ENCODE data around the gene SORT1. TPM values are rescaled to one million over a fixed set of nuclear protein-coding genes. Genes with fewer than 3 reads are reported as not detected.

Gene SORT1
- polyA plus RNA-seq, 2 donors = 25.3 to 34.9 TPM

DNA sequence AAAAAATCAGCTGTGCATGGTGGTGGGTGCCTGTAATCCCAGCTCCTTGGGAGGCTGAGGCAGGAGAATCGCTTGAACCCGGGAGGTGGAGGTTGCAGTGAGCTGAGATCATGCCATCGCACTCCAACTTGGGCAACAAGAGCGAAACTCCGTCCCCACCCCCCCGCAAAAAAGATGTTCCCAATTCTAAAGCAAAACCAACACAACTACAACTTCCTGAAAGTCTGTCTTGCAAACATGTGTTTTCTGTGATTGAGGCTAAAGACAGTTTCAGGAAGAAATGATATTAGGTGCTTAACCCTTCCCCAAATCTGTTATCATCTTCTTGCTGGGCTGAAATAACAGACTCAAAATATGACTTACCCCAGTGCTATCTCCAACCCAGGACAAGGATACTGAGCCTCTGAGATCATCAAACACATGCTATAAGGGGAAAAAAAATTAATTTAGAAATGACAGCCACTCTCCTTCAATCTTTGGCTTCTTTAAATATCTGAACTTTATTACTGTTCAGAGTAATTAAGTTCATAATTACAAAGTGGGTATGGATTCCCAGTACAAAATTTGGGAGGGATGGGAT lies 28.5 kb downstream of the SORT1 start:
- peak overlapping the region; percentile 7 to 54 for H3K27ac ChIP-seq (ENCODE audit: low read depth in 2 of 2, low read length in 1 of 2)
- H3K4me3 ChIP-seq (ENCODE audit: low read depth in 1 of 2, low read length in 2 of 2) = no peak overlapping the region
- no peaks in the 10 kb centered on the region for H3K9me3 ChIP-seq (ENCODE audit: control insufficient read depth in 2 of 2, insufficient read depth in 1 of 2, low read depth in 1 of 2, low read length in 1 of 2)
- no peaks in the 10 kb centered on the region for H3K4me1 ChIP-seq (ENCODE audit: control insufficient read depth in 2 of 2, insufficient read depth in 2 of 2, low read length in 1 of 2)
- H3K36me3 ChIP-seq (ENCODE audit: control insufficient read depth in 2 of 2, insufficient read depth in 2 of 2, low read length in 1 of 2) = peaks cover 0 to 4% of the 10 kb centered on the region in 2 donors
- 87 to 88% methylated on average over 6 of the region's 6 CpGs for WGBS, 2 donors
- H3K27me3 ChIP-seq (ENCODE audit: control insufficient read depth in 1 of 2, insufficient read depth in 2 of 2, low read length in 2 of 2) = no peaks in the 10 kb centered on the region

DNA sequence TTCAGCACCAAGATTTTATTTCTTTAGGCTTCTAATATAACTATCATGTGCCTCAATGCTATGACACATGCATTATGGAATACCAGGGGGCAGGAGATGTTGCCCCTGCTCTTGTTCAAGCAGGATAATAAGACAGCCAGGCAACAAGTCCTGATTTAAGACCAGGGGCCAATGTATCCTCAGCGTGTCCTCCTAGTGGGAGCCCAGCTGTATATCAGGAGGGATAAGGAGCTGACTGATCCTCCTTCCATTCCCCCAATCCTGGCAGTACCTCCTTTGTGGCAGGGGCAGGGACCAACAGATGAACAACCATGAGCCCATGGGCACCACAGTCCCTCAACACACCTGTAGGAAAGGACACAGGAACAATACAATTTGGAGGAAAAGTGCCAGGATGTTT lies 29.3 kb downstream of the SORT1 start:
- no peak overlapping the region for H3K27ac ChIP-seq (ENCODE audit: low read depth in 2 of 2, low read length in 1 of 2)
- 87 to 100% methylated on average over 1 of the region's 1 CpG for WGBS, 2 donors

DNA sequence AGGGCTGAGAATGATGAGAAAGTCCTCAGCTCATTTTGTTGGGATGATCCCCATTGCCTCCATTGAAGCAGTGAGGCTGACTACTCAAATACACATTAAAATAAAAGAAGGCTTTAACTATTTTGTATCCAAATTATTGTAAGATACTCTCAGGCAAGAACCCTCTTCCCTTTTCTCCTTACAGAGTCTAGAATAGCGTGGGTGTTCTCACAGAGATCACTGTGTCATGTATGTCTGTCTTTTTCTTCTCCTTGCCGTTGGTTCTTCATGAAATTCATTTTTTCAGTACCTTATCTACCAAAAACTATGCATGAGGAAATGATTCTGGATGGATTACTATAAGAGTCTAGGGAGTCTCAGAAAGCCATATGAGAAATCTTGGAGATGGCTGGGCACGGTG lies 30.1 kb downstream of the SORT1 start:
- WGBS, 2 donors = 91 to 97% methylated on average over 3 of the region's 3 CpGs
- Histone ChIP-seq H3K9me3 (ENCODE audit: control insufficient read depth in 2 of 2, insufficient read depth in 1 of 2, low read depth in 1 of 2, low read length in 1 of 2) (no peaks in the 10 kb centered on the region), H3K4me1 (ENCODE audit: control insufficient read depth in 2 of 2, insufficient read depth in 2 of 2, low read length in 1 of 2) (no peaks in the 10 kb centered on the region), H3K36me3 (ENCODE audit: control insufficient read depth in 2 of 2, insufficient read depth in 2 of 2, low read length in 1 of 2) (peaks cover 0 to 4% of the 10 kb centered on the region in 2 donors), H3K27me3 (ENCODE audit: control insufficient read depth in 1 of 2, insufficient read depth in 2 of 2, low read length in 2 of 2) (no peaks in the 10 kb centered on the region), H3K27ac (ENCODE audit: low read depth in 2 of 2, low read length in 1 of 2) (no peak overlapping the region), H3K4me3 (ENCODE audit: low read depth in 1 of 2, low read length in 2 of 2) (no peak overlapping the region)

More for the DNA sequence above, 29.3 kb downstream of the SORT1 start:
- peaks cover 0 to 4% of the 10 kb centered on the region in 2 donors for H3K36me3 ChIP-seq (ENCODE audit: control insufficient read depth in 2 of 2, insufficient read depth in 2 of 2, low read length in 1 of 2)
- H3K4me3 ChIP-seq (ENCODE audit: low read depth in 1 of 2, low read length in 2 of 2) = no peak overlapping the region
- no peaks in the 10 kb centered on the region for H3K9me3 ChIP-seq (ENCODE audit: control insufficient read depth in 2 of 2, insufficient read depth in 1 of 2, low read depth in 1 of 2, low read length in 1 of 2)
- no peaks in the 10 kb centered on the region for H3K27me3 ChIP-seq (ENCODE audit: control insufficient read depth in 1 of 2, insufficient read depth in 2 of 2, low read length in 2 of 2)
- no peaks in the 10 kb centered on the region for H3K4me1 ChIP-seq (ENCODE audit: control insufficient read depth in 2 of 2, insufficient read depth in 2 of 2, low read length in 1 of 2)

DNA sequence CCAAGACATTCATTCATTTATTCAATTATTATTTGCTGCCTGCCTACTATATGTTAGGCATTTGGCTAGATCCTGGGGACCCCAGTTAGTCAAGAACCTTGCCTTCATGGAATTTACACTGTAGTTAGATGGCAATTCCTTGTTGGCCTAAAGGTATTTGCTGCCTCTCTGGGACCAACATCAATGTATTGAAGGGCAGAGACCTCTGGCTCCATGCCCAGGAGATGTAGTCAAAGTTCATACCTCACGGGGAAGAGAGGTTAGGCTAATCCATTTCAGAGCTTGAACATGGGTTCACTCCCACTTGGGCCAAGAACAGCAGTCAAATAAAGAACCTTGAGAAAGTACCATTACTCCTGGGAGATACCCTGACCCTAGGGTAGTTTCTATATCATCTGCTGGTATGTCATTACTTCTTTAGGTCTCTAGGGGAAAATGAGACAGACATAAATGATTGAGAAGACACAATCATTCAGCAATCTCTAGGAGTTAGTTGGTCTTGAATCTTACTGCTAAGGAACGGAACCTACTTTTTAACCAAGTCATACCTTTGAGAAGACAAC lies 32.0 kb downstream of the SORT1 start:
- Histone ChIP-seq H3K36me3 (ENCODE audit: control insufficient read depth in 2 of 2, insufficient read depth in 2 of 2, low read length in 1 of 2) (peaks cover 0 to 4% of the 10 kb centered on the region in 2 donors), H3K4me3 (ENCODE audit: low read depth in 1 of 2, low read length in 2 of 2) (no peak overlapping the region), H3K27me3 (ENCODE audit: control insufficient read depth in 1 of 2, insufficient read depth in 2 of 2, low read length in 2 of 2) (no peaks in the 10 kb centered on the region), H3K27ac (ENCODE audit: low read depth in 2 of 2, low read length in 1 of 2) (no peak overlapping the region), H3K4me1 (ENCODE audit: control insufficient read depth in 2 of 2, insufficient read depth in 2 of 2, low read length in 1 of 2) (no peaks in the 10 kb centered on the region), H3K9me3 (ENCODE audit: control insufficient read depth in 2 of 2, insufficient read depth in 1 of 2, low read depth in 1 of 2, low read length in 1 of 2) (no peaks in the 10 kb centered on the region)
- WGBS, 2 donors = 74 to 80% methylated on average over 2 of the region's 2 CpGs

DNA sequence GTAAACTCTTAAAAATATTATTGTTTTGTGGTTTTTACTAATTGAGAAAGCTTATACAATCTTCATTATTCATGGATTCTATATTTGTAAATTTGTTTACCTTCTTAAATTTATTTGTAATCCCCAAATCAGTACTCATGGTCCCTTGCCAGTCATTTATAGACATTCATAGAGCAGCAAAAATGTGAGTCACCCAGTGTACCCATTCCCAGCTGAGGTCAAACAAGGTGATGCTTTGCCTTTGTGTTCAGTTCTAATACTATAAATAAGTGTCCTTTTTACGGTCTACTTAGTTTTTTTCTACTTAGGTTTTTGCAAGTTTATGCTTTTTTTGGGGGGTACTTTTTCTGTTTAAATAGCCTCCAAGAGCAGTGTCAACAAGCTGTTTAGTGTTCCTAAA lies 36.1 kb downstream of the SORT1 start:
- no peaks in the 10 kb centered on the region for H3K27me3 ChIP-seq (ENCODE audit: control insufficient read depth in 1 of 2, insufficient read depth in 2 of 2, low read length in 2 of 2)
- H3K27ac ChIP-seq (ENCODE audit: low read depth in 2 of 2, low read length in 1 of 2) = no peak overlapping the region
- H3K9me3 ChIP-seq (ENCODE audit: control insufficient read depth in 2 of 2, insufficient read depth in 1 of 2, low read depth in 1 of 2, low read length in 1 of 2) = no peaks in the 10 kb centered on the region
- peaks cover 0 to 3% of the 10 kb centered on the region in 2 donors for H3K36me3 ChIP-seq (ENCODE audit: control insufficient read depth in 2 of 2, insufficient read depth in 2 of 2, low read length in 1 of 2)
- H3K4me3 ChIP-seq (ENCODE audit: low read depth in 1 of 2, low read length in 2 of 2) = no peak overlapping the region
- H3K4me1 ChIP-seq (ENCODE audit: control insufficient read depth in 2 of 2, insufficient read depth in 2 of 2, low read length in 1 of 2) = no peaks in the 10 kb centered on the region
- WGBS, 2 donors = 54 to 71% methylated on average over 1 of the region's 1 CpG

DNA sequence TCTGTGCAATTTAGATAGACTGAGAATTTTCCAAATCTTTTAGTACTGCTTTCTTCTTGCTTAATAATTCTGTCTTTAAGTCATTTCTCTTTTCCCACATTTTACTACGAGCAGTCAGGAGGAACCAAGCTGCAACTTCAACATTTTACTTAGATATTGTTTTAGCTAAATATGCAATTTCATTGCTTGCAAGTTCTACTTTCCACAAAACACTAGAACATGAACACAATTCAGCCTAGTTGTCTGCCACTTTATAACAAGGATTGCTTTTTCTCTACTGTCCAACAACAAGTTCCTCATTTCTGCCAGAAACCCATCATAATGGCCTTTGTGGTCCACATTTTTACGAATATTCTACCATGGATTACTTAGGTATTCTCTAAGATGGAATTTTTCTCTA lies 36.6 kb downstream of the SORT1 start:
- H3K4me3 ChIP-seq (ENCODE audit: low read depth in 1 of 2, low read length in 2 of 2) = no peak overlapping the region
- no peaks in the 10 kb centered on the region for H3K36me3 ChIP-seq (ENCODE audit: control insufficient read depth in 2 of 2, insufficient read depth in 2 of 2, low read length in 1 of 2)
- WGBS, 2 donors = 88 to 89% methylated on average over 2 of the region's 2 CpGs

DNA sequence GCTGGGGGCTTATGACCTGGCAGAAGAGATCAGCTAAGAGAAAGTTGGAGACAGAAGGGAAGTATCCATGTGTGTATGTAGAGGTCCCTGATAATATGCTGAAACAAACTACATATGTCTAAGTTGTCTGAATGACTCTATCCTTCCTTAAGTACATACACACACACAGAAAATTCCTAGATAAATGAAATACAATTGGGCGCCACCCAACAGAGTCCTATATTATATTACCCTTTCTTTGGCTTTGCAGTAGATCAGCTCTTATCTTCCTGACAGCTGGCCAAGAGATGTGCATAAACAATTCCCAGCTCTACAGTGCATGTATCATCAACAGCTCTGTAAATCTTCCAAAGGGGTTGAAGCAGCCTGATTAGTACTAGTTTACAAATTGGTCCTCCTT lies 40.1 kb downstream of the SORT1 start:
- H3K9me3 ChIP-seq (ENCODE audit: control insufficient read depth in 2 of 2, insufficient read depth in 1 of 2, low read depth in 1 of 2, low read length in 1 of 2) = no peaks in the 10 kb centered on the region
- H3K27ac ChIP-seq (ENCODE audit: low read depth in 2 of 2, low read length in 1 of 2) = no peak overlapping the region
- peaks cover 0 to 2% of the 10 kb centered on the region in 2 donors for H3K36me3 ChIP-seq (ENCODE audit: control insufficient read depth in 2 of 2, insufficient read depth in 2 of 2, low read length in 1 of 2)
- 91 to 94% methylated on average over 1 of the region's 1 CpG for WGBS, 2 donors
- H3K4me1 ChIP-seq (ENCODE audit: control insufficient read depth in 2 of 2, insufficient read depth in 2 of 2, low read length in 1 of 2) = no peaks in the 10 kb centered on the region
- H3K4me3 ChIP-seq (ENCODE audit: low read depth in 1 of 2, low read length in 2 of 2) = no peak overlapping the region
- H3K27me3 ChIP-seq (ENCODE audit: control insufficient read depth in 1 of 2, insufficient read depth in 2 of 2, low read length in 2 of 2) = no peaks in the 10 kb centered on the region

More for the DNA sequence above, 36.6 kb downstream of the SORT1 start:
- H3K4me1 ChIP-seq (ENCODE audit: control insufficient read depth in 2 of 2, insufficient read depth in 2 of 2, low read length in 1 of 2) = no peaks in the 10 kb centered on the region
- no peaks in the 10 kb centered on the region for H3K9me3 ChIP-seq (ENCODE audit: control insufficient read depth in 2 of 2, insufficient read depth in 1 of 2, low read depth in 1 of 2, low read length in 1 of 2)
- no peaks in the 10 kb centered on the region for H3K27me3 ChIP-seq (ENCODE audit: control insufficient read depth in 1 of 2, insufficient read depth in 2 of 2, low read length in 2 of 2)
- H3K27ac ChIP-seq (ENCODE audit: low read depth in 2 of 2, low read length in 1 of 2) = no peak overlapping the region

DNA sequence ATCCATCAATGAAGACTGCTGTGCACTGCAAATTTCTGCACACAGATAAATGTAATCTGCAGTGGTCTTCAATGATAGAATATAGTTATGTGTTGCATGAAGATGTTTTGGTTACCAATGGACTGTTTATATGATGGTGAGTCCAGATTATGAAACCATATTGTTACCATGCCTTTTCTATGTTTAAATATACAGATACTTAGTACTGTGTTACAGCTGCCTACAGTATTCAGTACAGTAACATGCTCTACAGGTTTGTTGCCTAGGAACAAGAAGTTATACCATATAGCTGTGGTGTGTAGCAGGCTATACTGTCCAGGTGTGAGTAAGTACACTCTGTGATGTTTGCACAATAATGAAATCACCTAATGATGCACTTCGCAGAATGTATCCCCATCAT lies 40.8 kb downstream of the SORT1 start:
- H3K27me3 ChIP-seq (ENCODE audit: control insufficient read depth in 1 of 2, insufficient read depth in 2 of 2, low read length in 2 of 2) = no peaks in the 10 kb centered on the region
- no peaks in the 10 kb centered on the region for H3K9me3 ChIP-seq (ENCODE audit: control insufficient read depth in 2 of 2, insufficient read depth in 1 of 2, low read depth in 1 of 2, low read length in 1 of 2)
- no peak overlapping the region for H3K4me3 ChIP-seq (ENCODE audit: low read depth in 1 of 2, low read length in 2 of 2)
- H3K4me1 ChIP-seq (ENCODE audit: control insufficient read depth in 2 of 2, insufficient read depth in 2 of 2, low read length in 1 of 2) = no peaks in the 10 kb centered on the region
- H3K36me3 ChIP-seq (ENCODE audit: control insufficient read depth in 2 of 2, insufficient read depth in 2 of 2, low read length in 1 of 2) = peaks cover 0 to 2% of the 10 kb centered on the region in 2 donors
- WGBS, 2 donors = 96 to 100% methylated on average over 1 of the region's 1 CpG
- H3K27ac ChIP-seq (ENCODE audit: low read depth in 2 of 2, low read length in 1 of 2) = no peak overlapping the region

DNA sequence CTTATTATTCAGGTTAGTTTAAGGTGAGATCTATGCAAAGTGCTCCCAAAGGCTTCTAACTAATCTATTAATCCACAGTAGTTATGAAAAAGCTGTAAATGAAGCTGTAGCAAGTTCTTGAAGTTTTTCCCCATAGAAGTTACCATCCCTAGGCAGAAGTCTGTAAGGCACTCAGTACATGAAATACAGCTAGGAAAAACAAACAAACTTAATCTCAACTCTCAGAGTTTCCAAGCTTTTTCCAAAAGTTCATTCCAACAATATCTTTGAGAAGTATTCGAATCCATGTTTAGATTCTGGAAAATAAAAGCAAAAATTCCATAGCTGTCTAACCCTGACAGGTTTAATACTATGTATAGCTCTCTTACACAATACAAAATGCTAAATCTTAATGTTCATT lies 41.2 kb downstream of the SORT1 start:
- 49 to 68% methylated on average over 1 of the region's 1 CpG for WGBS, 2 donors
- peaks cover under 1% of the 10 kb centered on the region in 2 donors for H3K4me1 ChIP-seq (ENCODE audit: control insufficient read depth in 2 of 2, insufficient read depth in 2 of 2, low read length in 1 of 2)
- H3K36me3 ChIP-seq (ENCODE audit: control insufficient read depth in 2 of 2, insufficient read depth in 2 of 2, low read length in 1 of 2) = peaks cover 0 to 2% of the 10 kb centered on the region in 2 donors
- no peaks in the 10 kb centered on the region for H3K9me3 ChIP-seq (ENCODE audit: control insufficient read depth in 2 of 2, insufficient read depth in 1 of 2, low read depth in 1 of 2, low read length in 1 of 2)
- H3K27me3 ChIP-seq (ENCODE audit: control insufficient read depth in 1 of 2, insufficient read depth in 2 of 2, low read length in 2 of 2) = no peaks in the 10 kb centered on the region
- no peak overlapping the region for H3K4me3 ChIP-seq (ENCODE audit: low read depth in 1 of 2, low read length in 2 of 2)
- H3K27ac ChIP-seq (ENCODE audit: low read depth in 2 of 2, low read length in 1 of 2) = no peak overlapping the region

DNA sequence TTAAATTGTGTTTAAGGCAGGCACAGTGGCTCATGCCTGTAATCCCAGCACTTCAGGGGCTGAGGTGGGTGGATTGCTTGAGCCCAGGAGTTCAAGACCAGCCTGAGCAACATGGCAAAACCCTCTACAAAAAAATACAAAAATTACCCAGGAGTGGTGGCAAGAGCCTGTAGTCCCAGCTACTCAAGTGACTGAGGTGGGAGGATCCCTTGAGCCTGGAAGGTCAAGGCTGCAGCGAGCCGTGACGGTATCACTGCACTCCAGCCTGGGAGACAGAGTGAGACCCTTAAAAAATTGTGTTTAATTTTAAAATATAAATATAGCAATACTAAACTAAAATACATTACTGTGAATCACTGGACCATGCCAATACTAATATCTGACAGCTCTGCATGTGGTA lies 42.8 kb downstream of the SORT1 start:
- H3K4me3 ChIP-seq (ENCODE audit: low read depth in 1 of 2, low read length in 2 of 2) = no peak overlapping the region
- no peak overlapping the region for H3K27ac ChIP-seq (ENCODE audit: low read depth in 2 of 2, low read length in 1 of 2)
- peaks cover 0 to 2% of the 10 kb centered on the region in 2 donors for H3K36me3 ChIP-seq (ENCODE audit: control insufficient read depth in 2 of 2, insufficient read depth in 2 of 2, low read length in 1 of 2)
- no peaks in the 10 kb centered on the region for H3K9me3 ChIP-seq (ENCODE audit: control insufficient read depth in 2 of 2, insufficient read depth in 1 of 2, low read depth in 1 of 2, low read length in 1 of 2)
- peaks cover 2 to 4% of the 10 kb centered on the region in 2 donors for H3K4me1 ChIP-seq (ENCODE audit: control insufficient read depth in 2 of 2, insufficient read depth in 2 of 2, low read length in 1 of 2)
- 94 to 99% methylated on average over 3 of the region's 3 CpGs for WGBS, 2 donors
- H3K27me3 ChIP-seq (ENCODE audit: control insufficient read depth in 1 of 2, insufficient read depth in 2 of 2, low read length in 2 of 2) = no peaks in the 10 kb centered on the region
